SKM-1 (cell line): ENCODE data around the gene TMEM140.
"Not testable (repeated sequence)": the region's sequence is repeated elsewhere in the genome, so short reads cannot be mapped to it uniquely, and the experiment has no call there.

Source experiments
- DNase-seq: peaks from one replicate; lab custom pipeline; 2025; ENCODE audit not compliant: unreplicated experiment; lab: John Stamatoyannopoulos, UW

TMEM140 gene

DNA sequence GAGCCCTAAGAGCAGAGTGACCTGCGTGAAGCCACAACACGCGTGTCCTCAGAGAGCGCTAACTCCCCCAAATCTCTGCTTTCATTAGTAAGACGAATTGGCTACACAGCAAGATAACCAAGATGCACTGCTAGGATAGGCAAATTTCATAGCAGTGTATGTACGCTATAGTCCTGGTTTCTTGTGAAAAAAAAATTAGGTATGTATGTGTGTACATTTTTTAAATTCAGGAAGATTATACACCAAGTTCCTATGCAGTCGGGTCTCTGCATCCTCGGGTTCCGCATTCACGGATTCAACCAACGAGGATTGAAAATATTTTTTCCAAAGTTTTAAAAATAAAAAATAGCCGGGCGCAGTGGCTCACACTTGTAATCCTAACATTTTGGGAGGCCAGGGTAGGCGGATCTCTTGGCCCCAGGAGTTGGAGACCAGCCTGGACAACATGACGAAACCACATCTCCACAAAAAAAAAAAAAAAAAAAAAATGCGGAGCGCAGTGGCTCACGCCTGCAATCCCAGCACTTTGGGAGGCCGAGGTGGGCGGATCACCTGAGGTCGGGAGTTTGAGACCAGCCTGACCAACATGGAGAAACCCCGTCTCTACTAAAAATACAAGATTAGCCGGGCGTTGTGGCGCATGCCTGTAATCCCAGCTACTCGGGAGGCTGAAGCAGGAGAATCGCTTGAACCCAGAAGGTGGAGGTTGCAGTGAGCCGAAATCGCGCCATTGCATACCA is 64.2 kb downstream of the TMEM140 start:
- not testable (repeated sequence) for DNase-seq

DNA sequence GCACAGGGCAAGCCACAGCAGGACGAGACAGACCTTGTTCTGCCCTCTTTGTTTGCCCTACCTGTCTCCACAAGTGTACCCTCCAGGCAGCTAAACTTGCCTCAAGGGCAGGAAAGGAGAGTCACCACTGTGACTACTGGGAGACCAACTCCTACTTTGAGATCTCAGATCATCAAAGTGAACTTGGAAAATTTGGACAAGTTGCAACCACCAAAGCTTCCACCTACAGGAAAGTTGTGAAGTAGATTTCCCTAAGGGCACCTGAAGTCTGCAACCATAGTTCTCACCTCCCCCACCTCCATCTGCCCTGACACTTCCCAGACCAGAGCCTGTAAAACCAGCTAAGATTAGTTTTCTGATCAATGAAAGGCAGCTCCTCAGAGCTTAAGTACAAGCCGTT is 66.0 kb downstream of the TMEM140 start:
- DNase-seq, result no peak

DNA sequence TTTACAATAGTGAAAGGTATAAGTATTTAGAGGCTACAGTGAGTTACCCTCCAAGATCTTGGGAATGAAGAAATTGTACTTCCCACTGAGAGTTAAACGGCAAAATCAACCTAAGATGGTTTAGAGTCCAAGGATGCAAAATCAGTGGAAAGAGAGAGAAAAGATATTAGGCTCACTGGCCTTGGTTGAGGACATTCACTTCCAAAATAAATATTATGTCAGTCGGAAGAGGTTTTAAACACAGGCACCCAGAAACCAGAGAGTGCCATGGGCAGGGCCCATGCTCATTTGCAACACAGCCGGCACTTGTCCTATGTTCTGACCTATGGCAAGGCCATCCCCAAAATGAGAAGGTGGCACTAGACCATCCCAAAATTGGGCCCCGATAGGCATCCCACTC is 67.3 kb downstream of the TMEM140 start:
- no peak for DNase-seq

DNA sequence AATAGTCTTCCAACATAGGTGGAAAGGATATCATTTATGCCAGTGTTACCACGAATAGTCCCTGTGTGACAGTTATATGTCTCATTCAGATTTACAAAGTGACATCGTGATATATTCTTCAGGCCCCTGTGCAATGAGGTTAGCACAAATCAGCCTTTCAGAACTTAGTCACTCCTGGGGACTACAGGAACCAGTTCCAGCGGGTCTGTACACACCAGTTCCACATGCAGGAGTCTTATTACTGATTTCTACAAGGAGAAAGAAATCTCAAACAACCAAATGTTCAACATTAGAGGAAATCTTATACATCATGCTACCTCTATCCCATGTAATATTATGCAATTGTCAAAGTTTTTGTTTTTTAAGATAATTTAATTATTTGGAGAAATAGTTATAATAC is 67.8 kb downstream of the TMEM140 start:
- no peak for DNase-seq
